Stomach (tissue), 4 donors: Measurements from ENCODE around the gene SPINK2.

ENCODE experiments used
- POLR2AphosphoS5 ChIP-seq, 3 donors: sonication (generic); formaldehyde crosslinking; IDR thresholded peaks; one replicate each; pipeline ENCODE4 v1.6.1; 2016; ENCODE audit warnings: antibody characterized with exemption in 3 of 3
- TF ChIP-seq, protein P1 (sequence below), 7 experiments: fragments of 450-650 bp in 4 of 7; fragments of 200-600 bp in 3 of 7; sonication (generic) in 3 of 7; IDR thresholded peaks; one replicate each; pipeline ENCODE4 v1.5.1; 2016 to 2019; ENCODE audit warnings: antibody characterized with exemption in 7 of 7, control low read depth in 2 of 7, mild to moderate bottlenecking in 1 of 7

DNA sequence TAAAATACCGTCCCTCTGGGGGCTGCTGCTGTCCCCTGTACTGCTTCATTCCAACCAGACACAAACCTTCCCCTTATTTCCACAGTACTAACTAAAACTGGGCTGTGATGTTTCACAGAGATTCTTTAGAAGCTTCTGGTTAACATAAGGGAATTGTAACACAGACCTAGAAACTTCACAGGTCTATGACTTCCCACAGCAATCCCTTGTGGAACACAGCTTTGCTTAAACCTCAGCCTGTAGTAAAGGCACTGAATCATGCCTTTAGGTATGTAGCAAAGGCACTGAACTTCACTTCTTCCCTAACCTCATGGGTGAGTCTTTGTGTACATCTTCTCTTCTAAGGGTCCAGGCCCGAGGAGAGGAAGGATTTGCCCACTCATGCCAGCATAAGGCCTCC, 49.4 kb downstream of the SPINK2 start:
- TF ChIP-seq POLR2AphosphoS5 (IDR thresholded peaks at IDR 0.05), result no peak
- TF ChIP-seq, protein P1, sequence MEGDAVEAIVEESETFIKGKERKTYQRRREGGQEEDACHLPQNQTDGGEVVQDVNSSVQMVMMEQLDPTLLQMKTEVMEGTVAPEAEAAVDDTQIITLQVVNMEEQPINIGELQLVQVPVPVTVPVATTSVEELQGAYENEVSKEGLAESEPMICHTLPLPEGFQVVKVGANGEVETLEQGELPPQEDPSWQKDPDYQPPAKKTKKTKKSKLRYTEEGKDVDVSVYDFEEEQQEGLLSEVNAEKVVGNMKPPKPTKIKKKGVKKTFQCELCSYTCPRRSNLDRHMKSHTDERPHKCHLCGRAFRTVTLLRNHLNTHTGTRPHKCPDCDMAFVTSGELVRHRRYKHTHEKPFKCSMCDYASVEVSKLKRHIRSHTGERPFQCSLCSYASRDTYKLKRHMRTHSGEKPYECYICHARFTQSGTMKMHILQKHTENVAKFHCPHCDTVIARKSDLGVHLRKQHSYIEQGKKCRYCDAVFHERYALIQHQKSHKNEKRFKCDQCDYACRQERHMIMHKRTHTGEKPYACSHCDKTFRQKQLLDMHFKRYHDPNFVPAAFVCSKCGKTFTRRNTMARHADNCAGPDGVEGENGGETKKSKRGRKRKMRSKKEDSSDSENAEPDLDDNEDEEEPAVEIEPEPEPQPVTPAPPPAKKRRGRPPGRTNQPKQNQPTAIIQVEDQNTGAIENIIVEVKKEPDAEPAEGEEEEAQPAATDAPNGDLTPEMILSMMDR (IDR thresholded peaks at IDR 0.05), result no peak
